Measurements from ENCODE around the gene ECHDC3. TPM values are rescaled to one million over a fixed set of nuclear protein-coding genes. Genes with fewer than 3 reads are reported as not detected.

Gene ECHDC3
- total RNA-seq, 1 donor from 2014 or later: 4.0 TPM

GRCh38 chr10:11746883-11747539 lies 4.8 kb downstream of the ECHDC3 start:
- Mint-ChIP-seq H3K27ac (no peak overlapping the region), H3K4me1 (ENCODE audit: unreplicated experiment) (peaks cover 5% of the 10 kb centered on the region), H3K4me3 (no peak overlapping the region), H3K9me3 (no peaks in the 10 kb centered on the region), H3K27me3 (peaks cover 3% of the 10 kb centered on the region), H3K36me3 (no peaks in the 10 kb centered on the region)
- TF ChIP-seq CTCF (conservative IDR thresholded peaks at IDR 0.05): no peak
- DNase-seq (ENCODE audit: extremely low spot score, unreplicated experiment): no peak

- Mint-ChIP-seq H3K4me1 (ENCODE audit: unreplicated experiment) (peaks cover 5% of the 10 kb centered on the region), H3K27me3 (peaks cover 3% of the 10 kb centered on the region), H3K4me3 (no peak overlapping the region), H3K9me3 (no peaks in the 10 kb centered on the region), H3K27ac (no peak overlapping the region), H3K36me3 (no peaks in the 10 kb centered on the region)
- TF ChIP-seq CTCF (conservative IDR thresholded peaks at IDR 0.05): no peak
- DNase-seq (ENCODE audit: extremely low spot score, unreplicated experiment): no peak
These were observed 6.7 kb downstream of the ECHDC3 start for GRCh38 chr10:11748866-11749265.

GRCh38 chr10:11750420-11750819 lies 8.2 kb downstream of the ECHDC3 start:
- TF ChIP-seq CTCF (conservative IDR thresholded peaks at IDR 0.05): no peak
- Mint-ChIP-seq H3K27me3 (no peaks in the 10 kb centered on the region), H3K4me3 (no peak overlapping the region), H3K36me3 (no peaks in the 10 kb centered on the region), H3K27ac (no peak overlapping the region), H3K9me3 (no peaks in the 10 kb centered on the region), H3K4me1 (ENCODE audit: unreplicated experiment) (peaks cover 15% of the 10 kb centered on the region)
- no peak for DNase-seq (ENCODE audit: extremely low spot score, unreplicated experiment)

GRCh38 chr10:11754173-11754572 lies 12.0 kb downstream of the ECHDC3 start:
- H3K4me3 Mint-ChIP-seq: no peak overlapping the region
- DNase-seq (ENCODE audit: extremely low spot score, unreplicated experiment): no peak
- H3K27ac Mint-ChIP-seq: no peak overlapping the region
- no peaks in the 10 kb centered on the region for H3K27me3 Mint-ChIP-seq
- H3K4me1 Mint-ChIP-seq (ENCODE audit: unreplicated experiment): peaks cover 29% of the 10 kb centered on the region
- no peaks in the 10 kb centered on the region for H3K36me3 Mint-ChIP-seq
- no peak for TF ChIP-seq CTCF (conservative IDR thresholded peaks at IDR 0.05)
- no peaks in the 10 kb centered on the region for H3K9me3 Mint-ChIP-seq

GRCh38 chr10:11754620-11755019 lies 12.4 kb downstream of the ECHDC3 start:
- Mint-ChIP-seq H3K27me3 (no peaks in the 10 kb centered on the region), H3K27ac (no peak overlapping the region), H3K4me3 (no peak overlapping the region), H3K4me1 (ENCODE audit: unreplicated experiment) (peaks cover 26% of the 10 kb centered on the region), H3K9me3 (no peaks in the 10 kb centered on the region), H3K36me3 (no peaks in the 10 kb centered on the region)
- no peak for TF ChIP-seq CTCF (conservative IDR thresholded peaks at IDR 0.05)
- DNase-seq (ENCODE audit: extremely low spot score, unreplicated experiment): no peak

Data from type B pancreatic cell (in vitro differentiated cells).